ENCODE data around the gene KDSR. TPM values are rescaled to one million over a fixed set of nuclear protein-coding genes. Genes with fewer than 3 reads are reported as not detected.

Gene KDSR
- polyA plus RNA-seq, 1 donor = 30.9 TPM

Other genes starting within 250 kb of the KDSR start
- gene BCL2, start 47.4 kb downstream of the KDSR start, polyA plus RNA-seq (ENCODE audit: insufficient read length) = 16.0 TPM
- 24.7 TPM for gene VPS4B, start 55.3 kb upstream of the KDSR start, polyA plus RNA-seq (ENCODE audit: insufficient read length)
- 0.56 TPM for gene SERPINB5, start 109.8 kb upstream of the KDSR start, polyA plus RNA-seq (ENCODE audit: insufficient read length)
- gene SERPINB12, start 175.2 kb upstream of the KDSR start, polyA plus RNA-seq (ENCODE audit: insufficient read length) = 1.3 TPM
- gene SERPINB13, start 220.1 kb upstream of the KDSR start, polyA plus RNA-seq (ENCODE audit: insufficient read length) = 0.43 TPM

All from hindlimb muscle (tissue), 1 donor.